Prostate gland (tissue), 2 donors: Measurements from ENCODE around the gene TEKT3.

Source experiments
- POLR2AphosphoS5 ChIP-seq: sonication (generic); formaldehyde crosslinking; IDR thresholded peaks from one replicate; pipeline ENCODE4 v1.6.1; 2017; ENCODE audit warnings: antibody characterized with exemption
- TF ChIP-seq, protein P1 (sequence below), 4 experiments: fragments of 200-600 bp in 2 of 4; fragments of 450-650 bp in 2 of 4; sonication (generic) in 2 of 4; IDR thresholded peaks; 1 replicate in 3 of 4; 2 replicates in 1 of 4; pipeline ENCODE4 v1.5.1; 2016 to 2019; ENCODE audit warnings: antibody characterized with exemption in 4 of 4, mild to moderate bottlenecking in 2 of 4, moderate library complexity in 2 of 4

DNA sequence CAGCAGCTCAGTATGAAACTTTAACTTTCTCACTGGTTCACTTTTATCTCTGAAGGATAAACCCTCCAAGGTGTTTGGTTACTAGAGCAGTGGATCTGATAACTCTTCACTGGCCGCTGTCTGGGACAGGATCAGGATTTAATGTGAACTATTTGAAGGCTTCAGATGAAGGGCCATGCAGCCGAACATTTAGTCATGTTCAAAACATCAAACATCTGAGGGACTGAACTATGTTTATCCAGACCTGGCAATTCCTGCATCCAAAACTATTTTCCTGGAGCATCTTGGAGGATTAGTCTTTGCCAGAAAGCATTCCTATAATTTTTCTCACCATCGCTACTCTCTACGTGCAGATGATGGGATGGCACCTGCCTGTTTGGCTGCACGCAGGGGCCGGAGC, 55.9 kb downstream of the TEKT3 start:
- TF ChIP-seq, protein P1, sequence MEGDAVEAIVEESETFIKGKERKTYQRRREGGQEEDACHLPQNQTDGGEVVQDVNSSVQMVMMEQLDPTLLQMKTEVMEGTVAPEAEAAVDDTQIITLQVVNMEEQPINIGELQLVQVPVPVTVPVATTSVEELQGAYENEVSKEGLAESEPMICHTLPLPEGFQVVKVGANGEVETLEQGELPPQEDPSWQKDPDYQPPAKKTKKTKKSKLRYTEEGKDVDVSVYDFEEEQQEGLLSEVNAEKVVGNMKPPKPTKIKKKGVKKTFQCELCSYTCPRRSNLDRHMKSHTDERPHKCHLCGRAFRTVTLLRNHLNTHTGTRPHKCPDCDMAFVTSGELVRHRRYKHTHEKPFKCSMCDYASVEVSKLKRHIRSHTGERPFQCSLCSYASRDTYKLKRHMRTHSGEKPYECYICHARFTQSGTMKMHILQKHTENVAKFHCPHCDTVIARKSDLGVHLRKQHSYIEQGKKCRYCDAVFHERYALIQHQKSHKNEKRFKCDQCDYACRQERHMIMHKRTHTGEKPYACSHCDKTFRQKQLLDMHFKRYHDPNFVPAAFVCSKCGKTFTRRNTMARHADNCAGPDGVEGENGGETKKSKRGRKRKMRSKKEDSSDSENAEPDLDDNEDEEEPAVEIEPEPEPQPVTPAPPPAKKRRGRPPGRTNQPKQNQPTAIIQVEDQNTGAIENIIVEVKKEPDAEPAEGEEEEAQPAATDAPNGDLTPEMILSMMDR (IDR thresholded peaks at IDR 0.05): no peak
- TF ChIP-seq POLR2AphosphoS5: no peak
